ENCODE measurements around the gene TMPRSS6. TPM values are rescaled to one million over a fixed set of nuclear protein-coding genes. Genes with fewer than 3 reads are reported as not detected.
A peak's percentile ranks its signal among the peaks of the same experiment; 100 is the strongest.

The TMPRSS6 gene
- total and polyA plus RNA-seq, 2 of the 13 experiments (the other 11 are each of a cell fraction or from before 2014, with no cell fraction given), result 4.2 to 4.8 TPM

GRCh38 chr22:37022483-37023337 is 86.8 kb downstream of the TMPRSS6 start (continued):
- TF ChIP-seq MED1 (CRISPR knock-in tag; IDR thresholded peaks at IDR 0.05), result peak; percentile 25; the same call in 1 of the 2 replicates
- TF ChIP-seq NR1H2 (CRISPR knock-in tag; IDR thresholded peaks at IDR 0.05; ENCODE audit: borderline replicate concordance, low read depth), result 0 out of 2 replicates have a peak, but pooled peaks have one; percentile 35
- no peak for TF ChIP-seq SYNCRIP (IDR thresholded peaks at IDR 0.05; ENCODE audit: insufficient read depth, low read depth, low read length)
- TF ChIP-seq FOXP1 (IDR thresholded peaks at IDR 0.05), result no peak
- TF ChIP-seq FOXP1 (CRISPR knock-in tag; IDR thresholded peaks at IDR 0.05), result no peak
- peak; percentile 92 for TF ChIP-seq ZNF687 (CRISPR knock-in tag; IDR thresholded peaks at IDR 0.05)
- TF ChIP-seq ZNF430 (CRISPR knock-in tag; IDR thresholded peaks at IDR 0.05), result 0 out of 2 replicates have a peak, but pooled peaks have one; percentile 44
- TF ChIP-seq REXO4 (CRISPR knock-in tag; IDR thresholded peaks at IDR 0.05; ENCODE audit: borderline replicate concordance), result no peak
- no peak for TF ChIP-seq NFIB (CRISPR knock-in tag; IDR thresholded peaks at IDR 0.05; ENCODE audit: borderline replicate concordance)
